Measurements from ENCODE around the gene TASL.

The TASL gene

GRCh38 chrX:30593440-30594200 is 16.1 kb upstream of the TASL start:
- no peak for DNase-seq (ENCODE audit: low read depth in 2 of 2)
- TF ChIP-seq CTCF (IDR thresholded peaks at IDR 0.05; ENCODE audit: low read depth, low read length): no peak
- no peak overlapping the region for H3K4me3 ChIP-seq (replicated peaks in 1 of 2; ENCODE audit: low read depth in 2 of 2, low read length in 2 of 2)

- H3K4me3 ChIP-seq (replicated peaks in 1 of 2; ENCODE audit: low read depth in 2 of 2, low read length in 2 of 2): no peak overlapping the region
- no peak for TF ChIP-seq CTCF (IDR thresholded peaks at IDR 0.05; ENCODE audit: low read depth, low read length)
Observed at GRCh38 chrX:30592831-30593230, 15.3 kb upstream of the TASL start.

GRCh38 chrX:30590368-30590767 is 12.8 kb upstream of the TASL start:
- TF ChIP-seq CTCF (IDR thresholded peaks at IDR 0.05; ENCODE audit: low read depth, low read length): no peak
- no peak overlapping the region for H3K4me3 ChIP-seq (replicated peaks in 1 of 2; ENCODE audit: low read depth in 2 of 2, low read length in 2 of 2)
- DNase-seq (ENCODE audit: low read depth in 2 of 2): no peak

More at GRCh38 chrX:30592831-30593230, 15.3 kb upstream of the TASL start:
- no peak for DNase-seq (ENCODE audit: low read depth in 2 of 2)

- no peak for TF ChIP-seq CTCF (IDR thresholded peaks at IDR 0.05; ENCODE audit: low read depth, low read length)
- H3K4me3 ChIP-seq (replicated peaks in 1 of 2; ENCODE audit: low read depth in 2 of 2, low read length in 2 of 2): no peak overlapping the region
- no peak for DNase-seq (ENCODE audit: low read depth in 2 of 2)
Observed at GRCh38 chrX:30589146-30589888, 11.8 kb upstream of the TASL start.

GRCh38 chrX:30586516-30586915 is 8.9 kb upstream of the TASL start:
- no peak overlapping the region for H3K4me3 ChIP-seq (replicated peaks in 1 of 2; ENCODE audit: low read depth in 2 of 2, low read length in 2 of 2)
- TF ChIP-seq CTCF (IDR thresholded peaks at IDR 0.05; ENCODE audit: low read depth, low read length): no peak
- no peak for DNase-seq (ENCODE audit: low read depth in 2 of 2)

- no peak overlapping the region for H3K4me3 ChIP-seq (replicated peaks in 1 of 2; ENCODE audit: low read depth in 2 of 2, low read length in 2 of 2)
- no peak for DNase-seq (ENCODE audit: low read depth in 2 of 2)
- TF ChIP-seq CTCF (IDR thresholded peaks at IDR 0.05; ENCODE audit: low read depth, low read length): no peak
Observed at GRCh38 chrX:30582664-30583063, 5.1 kb upstream of the TASL start.

Measured in cardiac fibroblast (primary cell).